Liver (tissue), 9 donors: ENCODE data around the gene NR4A3. TPM values are rescaled to one million over a fixed set of nuclear protein-coding genes. Genes with fewer than 3 reads are reported as not detected.

Source experiments
- DNase-seq: peaks from one replicate; pipeline ENCODE4 v3.0.0-alpha.2; 2017; ENCODE audit warnings: low spot score
- H3K27ac ChIP-seq, 2 donors: one replicate each; pipeline ENCODE4 v1.7.0; 2013; ENCODE audit warnings: inconsistent platforms in 2 of 2, low read length in 2 of 2, control low read depth in 1 of 2, low read depth in 1 of 2, mild to moderate bottlenecking in 1 of 2
- H3K27me3 ChIP-seq, 4 donors: one replicate each; pipeline versions ENCODE4 v1.6.1 to v1.7.0; 2013; ENCODE audit warnings: low read length in 3 of 4, inconsistent platforms in 1 of 4, mild to moderate bottlenecking in 1 of 4, moderate library complexity in 1 of 4; ENCODE audit not compliant: control insufficient read depth in 4 of 4, insufficient read depth in 4 of 4
- H3K36me3 ChIP-seq, 4 donors: one replicate each; pipeline versions ENCODE4 v1.6.1 to v1.7.0; 2013; ENCODE audit warnings: low read length in 3 of 4, mild to moderate bottlenecking in 3 of 4, low read depth in 1 of 4, moderate library complexity in 1 of 4; ENCODE audit not compliant: control insufficient read depth in 4 of 4, insufficient read depth in 3 of 4
- H3K4me1 ChIP-seq, 4 donors: one replicate each; pipeline versions ENCODE4 v1.6.1 to v1.7.0; 2013; ENCODE audit warnings: low read length in 3 of 4, mild to moderate bottlenecking in 3 of 4, moderate library complexity in 1 of 4; ENCODE audit not compliant: control insufficient read depth in 4 of 4, insufficient read depth in 4 of 4
- H3K4me3 ChIP-seq, 3 donors: one replicate each; pipeline versions ENCODE4 v1.6.1 to v1.7.0; 2013; ENCODE audit warnings: low read length in 3 of 3, control low read depth in 1 of 3, low read depth in 1 of 3, mild to moderate bottlenecking in 1 of 3
- H3K9ac ChIP-seq, 2 donors: one replicate each; pipeline ENCODE4 v1.7.0; 2013; ENCODE audit warnings: low read length in 2 of 2, mild to moderate bottlenecking in 2 of 2, moderate library complexity in 2 of 2, control low read depth in 1 of 2, low read depth in 1 of 2
- H3K9me3 ChIP-seq, 4 donors: one replicate each; pipeline versions ENCODE4 v1.6.1 to v1.7.0; 2013; ENCODE audit warnings: low read length in 3 of 4; ENCODE audit not compliant: control insufficient read depth in 4 of 4
- ATF3 ChIP-seq: IDR thresholded peaks from 2 replicates; pipeline ENCODE4 v1.6.1; 2016; ENCODE audit warnings: antibody characterized with exemption
- CTCF ChIP-seq: fragments of 150-350 bp; IDR thresholded peaks from 2 replicates; pipeline ENCODE4 v1.5.1; 2017; ENCODE audit warnings: improper control_type of control experiment, low read depth, low read length; ENCODE audit not compliant: missing input control
- EGR1 ChIP-seq, 2 donors: IDR thresholded peaks; 2 replicates each; pipeline ENCODE4 v1.6.1; 2016 to 2018; ENCODE audit warnings: antibody characterized with exemption in 2 of 2, low read depth in 2 of 2
- FOXA1 ChIP-seq: IDR thresholded peaks from 2 replicates; pipeline ENCODE4 v1.6.1; 2016; ENCODE audit warnings: antibody characterized with exemption
- FOXA2 ChIP-seq: IDR thresholded peaks from 2 replicates; pipeline ENCODE4 v1.6.1; 2016; ENCODE audit warnings: antibody characterized with exemption
- GABPA ChIP-seq, 2 donors: IDR thresholded peaks in 1 of 2; conservative IDR thresholded peaks in 1 of 2; 2 replicates each; pipeline ENCODE4 v1.6.1; 2016; ENCODE audit warnings: antibody characterized with exemption in 2 of 2, mild to moderate bottlenecking in 1 of 2, moderate library complexity in 1 of 2
- HNF4A ChIP-seq, 2 donors: conservative IDR thresholded peaks; 2 replicates each; pipeline ENCODE4 v1.6.1; 2016; ENCODE audit warnings: antibody characterized with exemption in 2 of 2, mild to moderate bottlenecking in 2 of 2
- HNF4G ChIP-seq: IDR thresholded peaks from 2 replicates; pipeline ENCODE4 v1.6.1; 2016; ENCODE audit warnings: antibody characterized with exemption
- JUND ChIP-seq, 2 donors: IDR thresholded peaks; 2 replicates each; pipeline ENCODE4 v1.6.1; 2016; ENCODE audit warnings: antibody characterized with exemption in 2 of 2
- MAX ChIP-seq: IDR thresholded peaks from 2 replicates; pipeline ENCODE4 v1.6.1; 2016; ENCODE audit warnings: antibody characterized with exemption
- NR2F2 ChIP-seq: IDR thresholded peaks from 2 replicates; pipeline ENCODE4 v1.6.1; 2016; ENCODE audit warnings: antibody characterized with exemption
- RAD21 ChIP-seq, 2 donors: IDR thresholded peaks; 2 replicates each; pipeline ENCODE4 v1.6.1; 2016; ENCODE audit warnings: antibody characterized with exemption in 2 of 2, mild to moderate bottlenecking in 2 of 2
- REST ChIP-seq: IDR thresholded peaks from 2 replicates; pipeline ENCODE4 v1.6.1; 2016; ENCODE audit warnings: antibody characterized with exemption, mild to moderate bottlenecking
- RXRA ChIP-seq, 2 donors: IDR thresholded peaks; 2 replicates each; pipeline ENCODE4 v1.6.1; 2017 to 2018; ENCODE audit warnings: antibody characterized with exemption in 2 of 2, mild to moderate bottlenecking in 1 of 2
- SP1 ChIP-seq: IDR thresholded peaks from 2 replicates; pipeline ENCODE4 v1.6.1; 2018; ENCODE audit warnings: antibody characterized with exemption, mild to moderate bottlenecking
- TAF1 ChIP-seq: conservative IDR thresholded peaks from 2 replicates; pipeline ENCODE4 v1.6.1; 2016; ENCODE audit warnings: antibody characterized with exemption, mild to moderate bottlenecking
- YY1 ChIP-seq: IDR thresholded peaks from 2 replicates; pipeline ENCODE4 v1.6.1; 2016; ENCODE audit warnings: antibody characterized with exemption, mild to moderate bottlenecking
- ZBTB33 ChIP-seq: IDR thresholded peaks from 2 replicates; pipeline ENCODE4 v1.6.1; 2016; ENCODE audit warnings: antibody characterized with exemption
- WGBS: extraction: QIAGEN DNeasy Blood & Tissue Kit; methylation state at CpG from one replicate; pipeline ENCODE4 v1.1.7; 2013; 5-methylcytosine and 5-hydroxymethylcytosine counted together
- polyA plus RNA-seq, 2 donors: library from polyadenylated mRNA; stranded (reverse) in 1 of 2; unstranded in 1 of 2; fragments of 200-250 nt in 1 of 2; fragments of >200 nt in 1 of 2; fragmentation: Nextera tagmentation in 1 of 2; extraction: Ambion mirVana in 1 of 2; gene quantifications; one replicate each; pipeline versions ENCODE4 v1.2.1 to v1.2.3, GENCODE V29; 2013 to 2015
- total RNA-seq, 2 donors: library from RNA; depleted of rRNA; stranded (reverse); fragments of >200 nt; gene quantifications; one replicate each; pipeline ENCODE4 v1.2.3, GENCODE V29; 2014
- donor health status: healthy.
- donor health status: healthy.
- donor health status: healthy.
- donor health status: healthy.
- donor health status: healthy.

Gene NR4A3
- total and polyA plus RNA-seq, 4 donors: 0.02 to 0.14 (median 0.09) TPM

GRCh38 chr9:99823681-99824377 is 2.1 kb downstream of the NR4A3 start:
- peaks cover 17 to 51% (median 35%) of the 10 kb centered on the region in 4 donors for H3K4me1 ChIP-seq
- no peaks in the 10 kb centered on the region for H3K9me3 ChIP-seq
- no peaks in the 10 kb centered on the region for H3K36me3 ChIP-seq
- no peak for TF ChIP-seq TAF1
- TF ChIP-seq YY1: no peak
- TF ChIP-seq FOXA2: no peak
- no peak for TF ChIP-seq ZBTB33
- no peak for TF ChIP-seq SP1
- TF ChIP-seq REST: no peak
- no peak for TF ChIP-seq NR2F2
- TF ChIP-seq HNF4G: no peak
- TF ChIP-seq EGR1 (IDR thresholded peaks at IDR 0.05; ENCODE audit: low read depth in 2 of 2): no peak
- TF ChIP-seq RXRA (IDR thresholded peaks at IDR 0.05): no peak
- TF ChIP-seq HNF4A (conservative IDR thresholded peaks at IDR 0.05): no peak
- TF ChIP-seq ATF3: no peak
- TF ChIP-seq RAD21 (IDR thresholded peaks at IDR 0.05): no peak
- no peak for TF ChIP-seq FOXA1
- no peak for TF ChIP-seq JUND (IDR thresholded peaks at IDR 0.05)
- TF ChIP-seq GABPA (IDR thresholded peaks at IDR 0.05 in 1 of 2, conservative IDR thresholded peaks at IDR 0.05 in 1 of 2): no peak
- no peak for TF ChIP-seq MAX
- no peak for TF ChIP-seq CTCF
- peak overlapping the region in 1 of 2 donors; percentile 41 for H3K9ac ChIP-seq
- no peak for DNase-seq
- peak overlapping the region in 2 of 3 donors; percentile 59 to 90 for H3K4me3 ChIP-seq
- no peak overlapping the region for H3K27ac ChIP-seq
- WGBS: 3% methylated on average over 47 of the region's 47 CpGs
- peaks cover 2 to 13% (median 4%) of the 10 kb centered on the region in 4 donors for H3K27me3 ChIP-seq
